ENCODE data around the gene TYW1. TPM values are rescaled to one million over a fixed set of nuclear protein-coding genes. Genes with fewer than 3 reads are reported as not detected.
A peak's percentile ranks its signal among the peaks of the same experiment; 100 is the strongest.
"Not testable (repeated sequence)": the region's sequence is repeated elsewhere in the genome, so short reads cannot be mapped to it uniquely, and the experiment has no call there.

TYW1 gene, protein sequence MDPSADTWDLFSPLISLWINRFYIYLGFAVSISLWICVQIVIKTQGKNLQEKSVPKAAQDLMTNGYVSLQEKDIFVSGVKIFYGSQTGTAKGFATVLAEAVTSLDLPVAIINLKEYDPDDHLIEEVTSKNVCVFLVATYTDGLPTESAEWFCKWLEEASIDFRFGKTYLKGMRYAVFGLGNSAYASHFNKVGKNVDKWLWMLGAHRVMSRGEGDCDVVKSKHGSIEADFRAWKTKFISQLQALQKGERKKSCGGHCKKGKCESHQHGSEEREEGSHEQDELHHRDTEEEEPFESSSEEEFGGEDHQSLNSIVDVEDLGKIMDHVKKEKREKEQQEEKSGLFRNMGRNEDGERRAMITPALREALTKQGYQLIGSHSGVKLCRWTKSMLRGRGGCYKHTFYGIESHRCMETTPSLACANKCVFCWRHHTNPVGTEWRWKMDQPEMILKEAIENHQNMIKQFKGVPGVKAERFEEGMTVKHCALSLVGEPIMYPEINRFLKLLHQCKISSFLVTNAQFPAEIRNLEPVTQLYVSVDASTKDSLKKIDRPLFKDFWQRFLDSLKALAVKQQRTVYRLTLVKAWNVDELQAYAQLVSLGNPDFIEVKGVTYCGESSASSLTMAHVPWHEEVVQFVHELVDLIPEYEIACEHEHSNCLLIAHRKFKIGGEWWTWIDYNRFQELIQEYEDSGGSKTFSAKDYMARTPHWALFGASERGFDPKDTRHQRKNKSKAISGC
- 11.2 TPM for total RNA-seq
- long read RNA-seq, transcript TYW1-201 (16 exons, 3,348 nt), result major isoform, 10 of 28 reads
- long read RNA-seq, partial matches to known transcripts, result 8 of 28 reads
- long read RNA-seq, other reads (novel, unspliced or antisense), result 10 of 28 reads

DNA sequence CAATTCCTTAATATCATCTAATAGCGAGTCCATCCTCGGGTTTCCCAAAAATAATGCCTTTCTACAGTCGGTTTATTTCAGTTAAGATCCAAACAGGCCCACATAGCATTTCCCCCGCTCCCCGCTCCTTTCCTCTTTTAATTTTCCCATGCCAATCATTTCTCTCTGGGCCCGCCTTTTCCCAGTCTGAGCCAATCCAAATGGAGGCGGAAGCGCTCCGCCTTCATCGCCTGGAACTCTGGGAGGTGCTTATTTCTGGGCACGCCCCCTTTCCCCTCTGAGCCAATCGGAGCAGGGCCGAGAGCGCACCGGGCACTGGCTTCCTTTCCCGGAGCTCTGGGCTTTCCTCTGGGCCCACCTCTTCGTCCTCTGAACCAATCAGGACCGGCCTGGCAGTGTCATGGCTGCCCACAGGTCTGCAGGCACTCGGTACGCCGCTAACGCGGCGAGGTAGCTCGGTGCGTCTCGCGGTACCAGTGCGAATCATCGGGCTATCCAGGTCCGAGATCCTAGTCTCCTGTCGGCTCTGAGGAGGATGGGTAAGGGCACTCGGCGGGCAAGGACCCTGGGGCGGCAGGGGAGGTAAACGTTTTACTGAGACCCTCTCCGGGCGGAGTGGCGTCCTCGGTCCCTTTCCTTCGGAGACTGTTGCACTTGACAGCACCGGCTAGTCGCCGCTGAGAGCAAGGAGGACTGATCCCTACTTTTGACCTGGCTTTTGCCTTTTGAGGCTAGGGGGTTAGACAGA, at the start of gene TYW1:
Gene TYW1, plus strand, starts transcription at position 390 of the 748 bp plus-strand sequence. Its CDS starts 146 bp downstream, at position 536.
- DNase-seq (ENCODE audit: low spot score), result peak; percentile 99
- intact Hi-C loops (cut with DNase I), result loop anchor here (10.0 kb wide), 2 partner anchors 252 to 432 kb away; partner anchors contain the start of gene RABGEF1

- DNase-seq (ENCODE audit: low spot score), result no peak
- intact Hi-C loops (cut with DNase I), result no loop called here
These were observed 48.0 kb upstream of the TYW1 start for GRCh38 chr7:66948480-66949109.

GRCh38 chr7:66950311-66950710, 46.3 kb upstream of the TYW1 start:
- DNase-seq (ENCODE audit: low spot score), result no peak
- intact Hi-C loops (cut with DNase I), result no loop called here

- DNase-seq (ENCODE audit: low spot score), result no peak
- intact Hi-C loops (cut with DNase I), result no loop called here
These were observed 45.9 kb upstream of the TYW1 start for GRCh38 chr7:66950763-66951162.

- no peak for DNase-seq (ENCODE audit: low spot score)
These were observed 44.1 kb upstream of the TYW1 start for GRCh38 chr7:66952343-66953043.

DNA sequence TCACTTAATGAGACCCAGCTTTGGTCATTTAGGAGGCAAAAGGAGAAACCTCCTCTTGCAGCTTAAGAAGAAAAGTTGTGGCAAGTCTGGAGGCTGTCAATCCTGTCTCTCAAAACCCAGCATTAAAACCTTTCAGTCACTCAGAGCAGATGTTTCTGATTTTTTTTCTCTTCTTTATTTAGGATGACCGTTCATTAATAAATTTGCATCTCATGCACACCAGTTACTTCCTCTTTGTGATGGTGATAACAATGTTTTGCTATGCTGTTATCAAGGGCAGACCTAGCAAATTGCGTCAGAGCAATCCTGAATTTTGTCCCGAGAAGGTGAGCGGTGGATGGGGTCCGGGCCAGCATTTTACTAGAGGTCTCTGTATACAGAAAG, 43.6 kb upstream of the TYW1 start:
- DNase-seq (ENCODE audit: low spot score), result no peak
- intact Hi-C loops (cut with DNase I), result no loop called here

More at GRCh38 chr7:66952343-66953043, 44.1 kb upstream of the TYW1 start:
- intact Hi-C loops (cut with DNase I), result no loop called here

GRCh38 chr7:66957595-66958290, 38.9 kb upstream of the TYW1 start:
- intact Hi-C loops (cut with DNase I), result no loop called here
- DNase-seq (ENCODE audit: low spot score), result no peak

GRCh38 chr7:66958538-66959350, 37.9 kb upstream of the TYW1 start:
- no peak for DNase-seq (ENCODE audit: low spot score)
- intact Hi-C loops (cut with DNase I), result no loop called here

DNA sequence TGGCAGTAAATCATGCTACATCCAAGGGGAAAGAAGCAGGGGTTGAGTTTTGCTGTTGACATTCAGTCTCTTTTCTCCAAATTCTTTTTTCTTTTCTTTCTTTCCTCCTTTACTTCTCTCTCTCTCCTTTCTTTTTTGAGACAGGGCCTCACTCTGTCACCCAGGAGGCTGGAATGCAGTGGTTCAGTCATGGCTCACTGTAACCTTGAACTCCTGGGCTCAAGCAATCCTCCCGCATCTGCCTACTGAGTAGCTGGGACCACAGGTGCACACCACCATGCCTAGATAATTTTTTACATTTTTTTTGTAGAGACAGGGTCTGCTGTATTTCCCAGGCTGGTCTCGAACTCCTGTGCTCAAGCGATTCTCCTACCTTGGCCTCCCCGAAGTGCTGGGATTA, 36.4 kb upstream of the TYW1 start:
- no peak for DNase-seq (ENCODE audit: low spot score)
- intact Hi-C loops (cut with DNase I), result no loop called here

DNA sequence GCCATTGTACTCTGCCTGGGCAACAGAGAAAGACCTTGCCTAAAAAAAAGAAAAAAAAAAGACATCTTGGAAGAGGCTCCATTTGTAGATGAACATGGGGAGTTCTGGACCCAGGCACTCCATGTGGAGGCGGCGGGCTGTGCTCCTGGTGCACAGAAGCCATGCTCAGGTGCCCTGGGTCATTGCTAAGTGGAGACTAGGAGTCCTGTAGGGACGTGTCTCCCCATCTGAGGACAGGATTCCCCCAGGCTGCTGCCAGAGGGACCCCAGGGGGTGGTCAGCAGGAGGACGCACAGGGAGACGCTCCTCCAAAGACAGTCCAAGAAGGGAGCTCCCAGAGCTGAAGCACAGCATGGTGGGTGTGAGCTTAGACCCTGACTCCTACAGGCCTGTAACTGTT, 35.5 kb upstream of the TYW1 start:
- intact Hi-C loops (cut with DNase I), result no loop called here
- DNase-seq (ENCODE audit: low spot score), result no peak

GRCh38 chr7:66964411-66964810, 32.2 kb upstream of the TYW1 start:
- no peak for DNase-seq (ENCODE audit: low spot score)
- intact Hi-C loops (cut with DNase I), result no loop called here

GRCh38 chr7:66967029-66967428, 29.6 kb upstream of the TYW1 start:
- intact Hi-C loops (cut with DNase I), result no loop called here
- no peak for DNase-seq (ENCODE audit: low spot score)

GRCh38 chr7:66969001-66969400, 27.6 kb upstream of the TYW1 start:
- intact Hi-C loops (cut with DNase I); DNase-seq (ENCODE audit: low spot score): not testable (repeated sequence)

- intact Hi-C loops (cut with DNase I), result no loop called here
- no peak for DNase-seq (ENCODE audit: low spot score)
These were observed 26.3 kb upstream of the TYW1 start for GRCh38 chr7:66970310-66970709.

GRCh38 chr7:66974986-66975590, 21.5 kb upstream of the TYW1 start:
- intact Hi-C loops (cut with DNase I), result no loop called here
- no peak for DNase-seq (ENCODE audit: low spot score)

GRCh38 chr7:66978312-66978711, 18.3 kb upstream of the TYW1 start:
- intact Hi-C loops (cut with DNase I); DNase-seq (ENCODE audit: low spot score): not testable (repeated sequence)

GRCh38 chr7:66979013-66979412, 17.6 kb upstream of the TYW1 start:
- intact Hi-C loops (cut with DNase I); DNase-seq (ENCODE audit: low spot score): not testable (repeated sequence)

All from cardiac septum (tissue), 1 donor.